ENCODE measurements around the gene ZNF669.

The ZNF669 gene

DNA sequence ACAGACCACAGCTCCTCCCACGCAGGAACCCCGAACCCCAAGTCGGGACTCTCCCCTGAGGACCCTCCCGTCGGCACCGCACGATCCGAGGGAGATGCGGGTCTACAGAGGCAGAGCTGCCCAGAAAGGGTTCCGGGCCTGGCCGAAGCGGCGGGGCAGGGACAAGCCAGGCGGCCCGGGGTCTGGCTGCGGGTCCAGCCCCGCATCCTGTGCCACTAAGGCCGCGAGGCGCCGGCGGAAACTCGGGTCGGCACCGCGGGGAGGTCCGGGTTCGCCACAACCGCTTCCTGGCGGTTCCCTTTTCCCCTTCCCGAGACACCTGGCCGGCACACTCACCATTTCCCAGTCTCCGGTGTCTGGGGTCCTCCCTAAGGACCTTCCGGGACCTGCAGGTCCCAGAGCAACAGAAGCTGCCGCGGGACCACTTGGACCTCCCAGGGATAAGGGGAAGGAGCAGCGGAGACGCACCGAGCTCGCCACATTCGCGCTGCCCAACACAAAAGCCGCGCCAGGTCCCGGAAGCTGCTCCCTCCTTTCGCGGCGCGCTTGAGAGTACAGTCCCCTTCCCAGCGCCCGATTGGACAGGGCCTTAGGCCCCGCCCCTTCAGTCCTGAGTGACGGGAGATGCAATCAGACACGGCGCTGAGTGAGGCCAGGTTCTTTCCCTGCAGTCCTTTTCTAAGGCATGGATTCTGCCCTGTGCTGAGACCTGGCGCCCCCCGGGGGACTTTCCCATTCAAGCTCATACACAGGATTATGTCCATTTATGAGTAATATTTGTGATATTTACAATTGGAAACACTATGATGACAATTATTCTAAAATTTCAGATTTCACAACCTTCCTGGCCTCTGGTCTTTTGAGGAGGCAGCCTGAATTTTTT, 25.7 kb downstream of the ZNF669 start, which contains the start of gene ZNF670:
ZNF670 (minus strand) TSS at position 554 of the 883 bp plus-strand sequence; CDS start at position 339, 215 bp downstream.
- Mint-ChIP-seq H3K4me1 (peaks cover 13% of the 10 kb centered on the region), H3K9me3 (peaks cover 96% of the 10 kb centered on the region), H3K4me3 (peak within 1 kb of the TSS; percentile 99), H3K27me3 (ENCODE audit: low read depth, poor library complexity) (peaks cover 8% of the 10 kb centered on the region), H3K36me3 (ENCODE audit: low read depth) (peaks cover 68% of the 10 kb centered on the region), H3K27ac (peak within 1 kb of the TSS; percentile 95)
- DNase-seq, result peak; percentile 93
- TF ChIP-seq CTCF (IDR thresholded peaks at IDR 0.05), result no peak

- no peak for TF ChIP-seq CTCF (IDR thresholded peaks at IDR 0.05)
- H3K27ac Mint-ChIP-seq, result no peak overlapping the region
- peaks cover 96% of the 10 kb centered on the region for H3K9me3 Mint-ChIP-seq
- peaks cover 13% of the 10 kb centered on the region for H3K4me1 Mint-ChIP-seq
- H3K27me3 Mint-ChIP-seq (ENCODE audit: low read depth, poor library complexity), result peaks cover 8% of the 10 kb centered on the region
- H3K4me3 Mint-ChIP-seq, result peak overlapping the region; percentile 99
- H3K36me3 Mint-ChIP-seq (ENCODE audit: low read depth), result peaks cover 74% of the 10 kb centered on the region
- DNase-seq, result no peak
Observed at GRCh38 chr1:247077876-247078257, 26.3 kb downstream of the ZNF669 start.

DNA sequence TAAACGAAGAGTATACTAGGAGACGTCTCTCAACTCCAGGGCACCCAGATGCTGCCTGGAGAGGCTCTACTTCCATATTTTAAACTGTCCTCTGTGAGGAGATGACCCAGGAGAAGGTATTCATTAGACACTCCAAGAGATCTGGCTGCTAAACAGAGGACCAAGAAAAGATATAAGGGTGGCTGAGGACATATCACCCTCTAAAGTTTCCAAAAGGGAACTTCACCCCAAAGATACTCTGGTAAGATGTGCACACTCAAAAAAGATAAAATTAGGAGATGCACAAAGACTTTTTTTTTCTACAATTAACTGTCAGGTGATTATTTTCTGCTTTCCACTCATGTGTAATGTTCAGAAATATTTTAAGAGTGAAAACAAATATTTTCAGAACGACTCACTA, 26.9 kb downstream of the ZNF669 start:
- H3K4me1 Mint-ChIP-seq, result peaks cover 13% of the 10 kb centered on the region
- peaks cover 78% of the 10 kb centered on the region for H3K36me3 Mint-ChIP-seq (ENCODE audit: low read depth)
- peaks cover 94% of the 10 kb centered on the region for H3K9me3 Mint-ChIP-seq
- DNase-seq, result no peak
- peaks cover 6% of the 10 kb centered on the region for H3K27me3 Mint-ChIP-seq (ENCODE audit: low read depth, poor library complexity)
- peak overlapping the region; percentile 99 for H3K4me3 Mint-ChIP-seq
- TF ChIP-seq CTCF (IDR thresholded peaks at IDR 0.05), result no peak
- H3K27ac Mint-ChIP-seq, result no peak overlapping the region

DNA sequence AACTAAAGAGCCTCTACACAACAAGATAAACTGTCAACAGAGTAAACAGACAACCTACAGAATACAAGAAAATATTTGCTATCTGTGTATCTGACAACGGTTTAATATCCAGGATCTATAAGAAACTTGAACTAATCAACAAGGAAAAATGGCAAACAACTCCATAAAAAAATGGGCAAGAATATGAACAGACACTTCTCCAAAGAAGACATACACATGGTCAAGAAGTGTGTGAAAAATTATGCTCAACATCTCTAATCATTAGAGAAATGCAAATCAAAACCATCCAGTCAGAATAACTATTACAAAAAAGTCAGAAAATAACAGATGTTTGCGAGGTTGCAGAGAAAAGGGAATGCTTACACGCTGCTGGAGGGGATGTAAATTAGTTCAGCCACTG, 33.5 kb downstream of the ZNF669 start:
- Mint-ChIP-seq H3K36me3 (ENCODE audit: low read depth) (peaks cover 86% of the 10 kb centered on the region), H3K27ac (no peak overlapping the region), H3K4me1 (no peaks in the 10 kb centered on the region), H3K4me3 (no peak overlapping the region), H3K27me3 (ENCODE audit: low read depth, poor library complexity) (peaks cover 2% of the 10 kb centered on the region), H3K9me3 (peaks cover 95% of the 10 kb centered on the region)
- no peak for TF ChIP-seq CTCF (IDR thresholded peaks at IDR 0.05)
- no peak for DNase-seq

GRCh38 chr1:247064304-247064703, 39.9 kb downstream of the ZNF669 start:
- H3K4me3 Mint-ChIP-seq, result no peak overlapping the region
- peaks cover 97% of the 10 kb centered on the region for H3K36me3 Mint-ChIP-seq (ENCODE audit: low read depth)
- no peak for DNase-seq
- peaks cover 99% of the 10 kb centered on the region for H3K9me3 Mint-ChIP-seq
- no peak for TF ChIP-seq CTCF (IDR thresholded peaks at IDR 0.05)
- no peaks in the 10 kb centered on the region for H3K4me1 Mint-ChIP-seq
- no peak overlapping the region for H3K27ac Mint-ChIP-seq
- no peaks in the 10 kb centered on the region for H3K27me3 Mint-ChIP-seq (ENCODE audit: low read depth, poor library complexity)

- DNase-seq, result no peak
- no peak for TF ChIP-seq CTCF (IDR thresholded peaks at IDR 0.05)
- Mint-ChIP-seq H3K4me1 (no peaks in the 10 kb centered on the region), H3K4me3 (no peak overlapping the region), H3K9me3 (peaks cover 99% of the 10 kb centered on the region), H3K36me3 (ENCODE audit: low read depth) (peaks cover 95% of the 10 kb centered on the region), H3K27me3 (ENCODE audit: low read depth, poor library complexity) (no peaks in the 10 kb centered on the region), H3K27ac (no peak overlapping the region)
Observed at GRCh38 chr1:247060771-247061170, 43.4 kb downstream of the ZNF669 start.

All from nephron progenitor cell (in vitro differentiated cells).